Activated naive CD8-positive, alpha-beta T cell treated with anti-CD3 and anti-CD28 coated beads, Interleukin-2, amount 10 ng/mL, durations not matched to agents 7 days and 5 days (primary cell): Measurements from ENCODE around the gene TTLL8. TPM values are rescaled to one million over a fixed set of nuclear protein-coding genes. Genes with fewer than 3 reads are reported as not detected.
"Not testable (repeated sequence)": the region's sequence is repeated elsewhere in the genome, so short reads cannot be mapped to it uniquely, and the experiment has no call there.

Experiments used
- ATAC-seq: fragments of 150-1000 bp; cut with Tn5 transposase; one replicate; pipeline ENCODE4 v1.10.0; 2021; ENCODE audit warnings: low read depth, moderate library complexity
- POLR2A ChIA-PET: fragments of 350-600 bp; sonication (Branson Sonifier 250); formaldehyde crosslinking; loops from one replicate; lab custom pipeline; 2021; ENCODE audit warnings: antibody characterized with exemption; lab: Charles Lee
- DNase-seq: peaks from one replicate; pipeline ENCODE4 v3.0.0; 2021
- H3K27ac Mint-ChIP-seq: one replicate; pipeline ENCODE4 v1.8.0; 2022; ENCODE audit warnings: mild to moderate bottlenecking, mixed read lengths
- H3K27me3 Mint-ChIP-seq: one replicate; pipeline ENCODE4 v1.8.0; 2022; ENCODE audit warnings: mild to moderate bottlenecking, moderate library complexity, mixed read lengths
- H3K36me3 Mint-ChIP-seq: one replicate; pipeline ENCODE4 v1.8.0; 2021; ENCODE audit warnings: mild to moderate bottlenecking, mixed read lengths
- H3K4me1 Mint-ChIP-seq: one replicate; pipeline ENCODE4 v1.8.0; 2021; ENCODE audit warnings: mixed read lengths
- H3K4me3 Mint-ChIP-seq: one replicate; pipeline ENCODE4 v1.8.0; 2022; ENCODE audit warnings: mild to moderate bottlenecking, moderate library complexity, mixed read lengths
- H3K9me3 Mint-ChIP-seq: one replicate; pipeline ENCODE4 v1.8.0; 2021; ENCODE audit warnings: mixed read lengths
- total RNA-seq, 2 experiments: library from RNA; stranded (reverse); gene quantifications; one replicate each; pipeline ENCODE4 v1.2.3, GENCODE V29; 2021

TTLL8 gene
- total RNA-seq, 2 experiments from 2014 or later: not detected

DNA sequence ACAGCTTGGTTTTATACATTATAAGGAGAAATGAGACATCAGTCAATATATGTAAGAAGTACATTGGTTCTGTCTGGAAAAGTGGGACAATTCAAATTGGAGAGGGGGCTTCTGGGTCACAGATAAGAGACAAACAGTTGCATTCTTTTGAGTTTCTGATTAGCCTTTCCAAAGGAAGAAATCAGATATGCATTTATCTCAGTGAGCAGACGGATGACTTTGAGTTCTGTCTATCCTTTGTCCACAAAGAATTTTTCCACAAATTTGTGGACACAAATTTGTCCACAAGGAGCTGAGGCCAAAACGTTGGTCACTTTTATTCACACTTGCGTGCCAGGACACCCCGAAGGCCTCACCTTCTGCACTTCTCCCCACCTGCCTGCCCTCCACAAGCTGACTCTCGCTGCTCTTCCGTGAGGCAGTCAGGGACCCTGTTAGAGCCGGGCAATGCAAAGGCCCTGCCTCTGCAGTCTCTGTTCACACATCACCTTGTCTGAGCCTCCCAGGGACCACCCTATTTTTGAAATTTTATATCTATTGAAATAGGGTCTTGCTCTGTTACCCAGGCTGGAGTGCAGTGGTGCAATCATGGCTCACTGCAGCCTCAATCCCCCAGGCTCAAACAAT, 66.1 kb downstream of the TTLL8 start:
- POLR2A ChIA-PET: no interaction called here
- no peak for DNase-seq
- Mint-ChIP-seq H3K27ac (no peak overlapping the region), H3K4me3 (no peak overlapping the region), H3K9me3 (peaks cover 8% of the 10 kb centered on the region), H3K27me3 (peaks cover 5% of the 10 kb centered on the region), H3K36me3 (peaks cover 3% of the 10 kb centered on the region), H3K4me1 (peaks cover 3% of the 10 kb centered on the region)
- ATAC-seq: no peak

DNA sequence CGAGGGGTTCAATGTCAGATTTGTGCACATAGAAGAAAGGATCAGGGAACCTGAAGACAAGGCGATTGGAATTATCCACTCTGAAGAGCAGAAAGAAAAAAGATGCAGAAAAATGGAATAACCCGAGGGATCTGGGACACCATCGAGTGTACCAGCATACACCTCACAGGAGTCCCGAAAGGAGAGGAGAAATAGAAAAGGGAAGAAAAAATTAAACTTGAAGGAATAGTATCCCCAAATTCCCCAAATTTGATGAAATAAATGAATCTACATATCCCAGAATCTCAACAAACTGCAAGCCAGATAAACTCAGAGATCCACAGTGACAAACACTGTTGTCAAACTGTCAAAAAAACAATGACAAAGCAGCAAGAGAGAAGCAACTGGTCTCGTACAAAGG, 66.9 kb downstream of the TTLL8 start:
- H3K4me1 Mint-ChIP-seq: peaks cover 3% of the 10 kb centered on the region
- peaks cover 11% of the 10 kb centered on the region for H3K9me3 Mint-ChIP-seq
- no peak overlapping the region for H3K27ac Mint-ChIP-seq
- no peak overlapping the region for H3K4me3 Mint-ChIP-seq
- DNase-seq (no peak), ATAC-seq (no peak)
- peaks cover 5% of the 10 kb centered on the region for H3K27me3 Mint-ChIP-seq
- peaks cover 3% of the 10 kb centered on the region for H3K36me3 Mint-ChIP-seq
- POLR2A ChIA-PET: no interaction called here

DNA sequence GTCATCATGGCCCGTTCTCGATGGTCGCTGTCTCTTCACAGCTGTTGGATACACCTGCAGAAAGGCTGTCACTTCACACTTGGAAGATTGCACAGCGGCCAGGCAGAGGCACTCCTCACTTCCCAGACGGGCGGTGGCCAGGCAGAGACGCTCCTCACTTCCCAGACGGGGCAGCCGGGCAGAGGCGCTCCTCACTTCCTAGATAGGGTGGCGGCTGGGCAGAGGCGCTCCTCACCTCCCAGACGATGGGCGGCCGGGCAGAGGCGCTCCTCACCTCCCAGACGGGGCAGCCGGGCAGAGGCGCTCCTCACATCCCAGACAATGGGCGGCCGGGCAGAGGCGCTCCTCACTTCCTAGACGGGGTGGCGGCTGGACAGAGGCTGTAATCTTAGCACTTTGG, 68.3 kb downstream of the TTLL8 start:
- POLR2A ChIA-PET, H3K36me3 Mint-ChIP-seq, H3K4me3 Mint-ChIP-seq, ATAC-seq, H3K4me1 Mint-ChIP-seq, DNase-seq, H3K27ac Mint-ChIP-seq: not testable (repeated sequence)
- Mint-ChIP-seq H3K27me3 (peaks cover 18% of the 10 kb centered on the region), H3K9me3 (peaks cover 14% of the 10 kb centered on the region)

DNA sequence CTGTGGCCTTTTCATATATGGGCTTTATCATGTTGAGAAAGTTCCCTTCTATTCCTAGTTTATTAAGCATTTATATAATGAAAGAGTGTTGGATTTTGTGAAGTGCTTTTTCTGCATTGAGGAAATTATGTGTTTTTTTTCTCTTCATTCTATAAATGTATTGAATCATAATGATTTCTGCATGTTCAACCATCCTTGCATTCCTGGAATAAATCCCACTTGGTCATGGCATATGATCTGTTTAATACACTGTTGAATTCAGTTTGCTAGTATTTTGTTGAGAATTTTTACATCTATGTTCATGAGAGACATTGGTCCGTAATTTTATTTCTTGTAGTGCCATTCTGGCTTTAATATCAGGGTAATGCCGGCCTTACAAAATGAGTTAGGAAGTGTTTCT, 71.8 kb downstream of the TTLL8 start:
- POLR2A ChIA-PET: no interaction called here
- H3K9me3 Mint-ChIP-seq: peaks cover 15% of the 10 kb centered on the region
- H3K27ac Mint-ChIP-seq: no peak overlapping the region
- no peak overlapping the region for H3K4me3 Mint-ChIP-seq
- no peak for ATAC-seq
- DNase-seq: no peak
- H3K27me3 Mint-ChIP-seq: peaks cover 25% of the 10 kb centered on the region
- H3K36me3 Mint-ChIP-seq: peaks cover 4% of the 10 kb centered on the region
- peaks cover 2% of the 10 kb centered on the region for H3K4me1 Mint-ChIP-seq

DNA sequence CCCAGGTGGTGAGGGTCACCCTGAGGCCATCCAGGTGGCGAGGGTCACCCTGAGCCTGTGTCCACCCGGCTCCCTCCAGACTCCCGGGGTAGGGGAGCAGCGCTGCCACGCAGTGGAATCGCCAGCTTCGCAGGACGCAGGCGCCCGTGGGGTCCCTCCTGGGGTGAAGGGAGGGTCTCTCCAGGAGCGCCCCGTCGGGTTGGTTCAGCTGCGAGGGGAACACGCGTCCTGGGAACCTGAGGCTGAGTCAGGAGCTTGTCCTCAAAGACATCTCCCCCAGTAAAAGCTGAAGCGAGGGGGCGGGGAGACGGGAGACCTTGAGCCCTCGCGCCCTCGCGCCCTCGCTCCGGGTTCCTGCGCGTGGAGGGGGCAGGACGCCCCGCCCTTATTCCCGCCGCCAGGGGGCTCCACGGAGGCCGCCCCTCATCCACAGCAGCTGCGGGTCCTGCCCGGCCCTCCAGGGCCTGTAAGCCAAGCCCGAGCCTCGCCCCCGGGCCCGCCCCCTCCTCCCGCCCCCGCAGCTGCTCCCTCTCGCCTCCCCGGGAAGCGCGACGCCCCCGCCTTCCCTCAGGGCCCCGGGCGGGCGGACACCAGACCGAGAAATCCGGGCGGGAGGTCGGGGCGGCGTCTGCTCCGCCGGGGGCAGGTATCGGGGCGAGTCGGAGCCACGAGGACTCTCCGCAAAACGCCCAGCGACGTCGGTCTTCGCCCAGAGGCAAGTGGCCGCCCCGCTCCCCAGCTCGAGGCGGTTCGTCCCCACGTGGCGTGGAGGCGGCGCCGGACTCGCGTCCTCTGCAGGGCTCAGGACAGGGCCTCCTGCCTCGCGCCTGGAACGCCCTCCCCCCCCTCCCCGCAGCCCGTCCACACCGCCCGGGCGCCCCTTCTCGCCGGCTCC, 74.7 kb downstream of the TTLL8 start:
- Mint-ChIP-seq H3K27me3 (peaks cover 22% of the 10 kb centered on the region), H3K4me1 (peaks cover 4% of the 10 kb centered on the region), H3K27ac (no peak overlapping the region), H3K4me3 (no peak overlapping the region), H3K36me3 (peaks cover 6% of the 10 kb centered on the region), H3K9me3 (peaks cover 13% of the 10 kb centered on the region)
- POLR2A ChIA-PET: interaction anchor here (1.2 to 1.3 kb wide), 2 partner anchors 13 to 47 kb away, joined by 4 to 7 read pairs; no protein-coding TSS in a partner anchor
- DNase-seq (no peak), ATAC-seq (peak; percentile 26)

DNA sequence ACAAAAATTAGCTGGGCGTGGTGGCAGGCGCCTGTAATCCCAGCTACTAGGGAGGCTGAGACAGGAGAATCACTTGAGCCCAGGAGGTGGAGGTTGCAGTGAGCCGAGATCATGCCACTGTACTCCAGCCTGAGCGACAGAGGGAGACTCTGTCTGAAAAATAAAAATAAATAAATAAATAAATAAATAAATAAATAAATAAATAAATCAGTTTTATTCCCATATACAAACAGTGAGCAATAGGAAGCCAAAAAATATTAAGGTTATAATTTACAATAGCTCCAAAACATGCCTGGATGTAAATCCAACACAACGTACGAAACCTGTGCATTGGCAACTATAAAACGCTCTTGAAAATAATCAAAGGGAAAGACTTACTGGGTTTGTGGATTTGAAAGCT, 76.3 kb downstream of the TTLL8 start:
- H3K4me3 Mint-ChIP-seq, POLR2A ChIA-PET, H3K4me1 Mint-ChIP-seq, H3K27ac Mint-ChIP-seq, H3K36me3 Mint-ChIP-seq, ATAC-seq, DNase-seq: not testable (repeated sequence)
- H3K27me3 Mint-ChIP-seq: peaks cover 22% of the 10 kb centered on the region
- peaks cover 12% of the 10 kb centered on the region for H3K9me3 Mint-ChIP-seq

DNA sequence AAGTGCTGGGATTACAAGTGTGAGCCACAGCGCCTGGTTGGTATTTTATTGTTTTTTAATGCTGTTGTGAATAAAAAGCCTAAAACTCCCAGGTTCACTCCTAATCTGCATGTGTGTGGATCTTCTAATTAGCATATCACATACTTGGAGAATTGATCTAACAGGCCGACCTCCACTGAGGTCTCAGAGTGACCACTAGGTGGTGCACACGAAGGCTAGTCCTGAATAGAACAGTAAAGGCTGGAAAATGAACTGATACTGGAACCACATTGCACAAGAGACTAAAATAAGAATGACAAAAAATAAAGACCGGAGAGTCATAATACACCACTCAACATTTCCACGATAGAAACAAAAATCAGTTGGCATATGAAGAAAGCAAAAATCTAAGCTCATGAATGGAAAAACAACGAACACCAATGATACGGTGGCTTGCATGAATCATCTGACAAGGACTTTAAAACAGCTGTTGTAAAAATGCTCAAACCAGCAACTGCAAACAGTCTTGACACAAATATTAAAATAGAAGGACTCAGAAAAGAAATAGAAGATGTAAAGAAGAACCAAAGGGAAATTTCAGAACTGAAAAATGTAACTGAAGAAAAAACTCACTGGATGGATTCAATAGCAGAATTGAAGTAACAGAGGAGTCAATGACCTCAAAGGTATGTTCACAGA, 78.4 kb downstream of the TTLL8 start:
- ATAC-seq: no peak
- Mint-ChIP-seq H3K27ac (no peak overlapping the region), H3K27me3 (peaks cover 9% of the 10 kb centered on the region), H3K4me3 (no peak overlapping the region), H3K36me3 (peaks cover 5% of the 10 kb centered on the region), H3K9me3 (peaks cover 7% of the 10 kb centered on the region), H3K4me1 (peaks cover 16% of the 10 kb centered on the region)
- no peak for DNase-seq
- POLR2A ChIA-PET: no interaction called here

DNA sequence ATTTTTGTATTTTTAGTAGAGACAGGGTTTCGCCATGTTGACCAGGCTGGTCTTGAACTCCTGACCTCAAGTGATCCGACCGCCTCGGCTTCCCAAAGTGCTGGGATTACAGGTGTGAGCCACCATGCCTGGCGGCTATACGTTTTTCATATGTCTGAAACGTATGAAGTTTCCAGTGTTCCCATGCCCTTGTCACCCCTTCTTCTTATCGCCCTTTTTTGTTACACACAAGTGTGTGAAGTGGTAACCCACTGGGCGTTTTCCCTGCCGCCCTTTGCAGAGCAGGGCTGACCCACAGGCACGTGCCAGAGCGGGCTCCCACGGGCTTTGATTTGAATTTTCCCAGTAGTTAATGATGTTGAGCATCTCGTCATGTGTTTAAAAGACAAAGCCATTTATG, 80.5 kb downstream of the TTLL8 start:
- Mint-ChIP-seq H3K9me3 (peaks cover 6% of the 10 kb centered on the region), H3K4me3 (no peak overlapping the region), H3K36me3 (peaks cover 3% of the 10 kb centered on the region), H3K27me3 (peaks cover 1% of the 10 kb centered on the region), H3K4me1 (peaks cover 14% of the 10 kb centered on the region), H3K27ac (no peak overlapping the region)
- no peak for DNase-seq
- POLR2A ChIA-PET: no interaction called here
- no peak for ATAC-seq

DNA sequence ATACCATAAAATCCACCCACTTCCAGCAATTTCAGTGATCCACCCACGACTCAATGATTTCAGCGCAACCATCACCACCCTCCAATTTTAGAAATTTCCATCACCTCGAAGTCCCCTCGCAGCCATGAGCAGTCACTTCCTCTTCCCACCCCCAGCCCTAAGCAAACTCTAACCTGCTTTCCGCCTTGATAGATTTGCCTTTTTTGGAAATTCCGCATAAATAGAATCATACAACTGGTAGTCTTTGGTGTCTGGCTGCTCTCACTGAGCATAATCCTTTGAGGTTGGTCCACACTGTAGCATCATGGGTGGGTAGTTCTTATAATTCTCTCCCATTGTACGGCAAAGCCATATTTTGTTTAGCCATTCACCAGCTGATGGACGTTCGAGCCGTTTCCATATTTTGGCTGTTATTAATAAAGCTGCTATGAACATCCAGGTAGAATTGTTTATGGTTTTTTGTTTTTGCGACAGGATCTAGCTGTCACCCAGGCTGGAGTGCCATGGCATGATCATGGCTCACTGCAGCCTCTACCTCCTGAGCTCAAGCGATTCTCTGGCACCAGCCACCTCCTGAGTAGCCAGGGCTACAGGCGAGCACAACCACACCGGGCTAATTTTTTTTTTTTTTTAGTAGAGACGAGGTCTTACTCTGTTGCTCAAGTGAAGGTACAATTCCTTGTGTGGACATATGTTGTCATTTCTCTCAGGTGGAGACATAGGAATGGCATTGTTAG, 81.5 kb downstream of the TTLL8 start:
- Mint-ChIP-seq H3K27me3 (peaks cover 1% of the 10 kb centered on the region), H3K27ac (peak overlapping the region; percentile 31), H3K36me3 (peaks cover 3% of the 10 kb centered on the region), H3K4me3 (no peak overlapping the region), H3K4me1 (peaks cover 14% of the 10 kb centered on the region), H3K9me3 (peaks cover 6% of the 10 kb centered on the region)
- DNase-seq: no peak
- peak; percentile 29 for ATAC-seq
- POLR2A ChIA-PET: interaction anchor here (0.6 to 1.2 kb wide), 2 partner anchors 17 to 42 kb away, joined by 3 read pairs; partner anchors contain the start of gene PIM3

DNA sequence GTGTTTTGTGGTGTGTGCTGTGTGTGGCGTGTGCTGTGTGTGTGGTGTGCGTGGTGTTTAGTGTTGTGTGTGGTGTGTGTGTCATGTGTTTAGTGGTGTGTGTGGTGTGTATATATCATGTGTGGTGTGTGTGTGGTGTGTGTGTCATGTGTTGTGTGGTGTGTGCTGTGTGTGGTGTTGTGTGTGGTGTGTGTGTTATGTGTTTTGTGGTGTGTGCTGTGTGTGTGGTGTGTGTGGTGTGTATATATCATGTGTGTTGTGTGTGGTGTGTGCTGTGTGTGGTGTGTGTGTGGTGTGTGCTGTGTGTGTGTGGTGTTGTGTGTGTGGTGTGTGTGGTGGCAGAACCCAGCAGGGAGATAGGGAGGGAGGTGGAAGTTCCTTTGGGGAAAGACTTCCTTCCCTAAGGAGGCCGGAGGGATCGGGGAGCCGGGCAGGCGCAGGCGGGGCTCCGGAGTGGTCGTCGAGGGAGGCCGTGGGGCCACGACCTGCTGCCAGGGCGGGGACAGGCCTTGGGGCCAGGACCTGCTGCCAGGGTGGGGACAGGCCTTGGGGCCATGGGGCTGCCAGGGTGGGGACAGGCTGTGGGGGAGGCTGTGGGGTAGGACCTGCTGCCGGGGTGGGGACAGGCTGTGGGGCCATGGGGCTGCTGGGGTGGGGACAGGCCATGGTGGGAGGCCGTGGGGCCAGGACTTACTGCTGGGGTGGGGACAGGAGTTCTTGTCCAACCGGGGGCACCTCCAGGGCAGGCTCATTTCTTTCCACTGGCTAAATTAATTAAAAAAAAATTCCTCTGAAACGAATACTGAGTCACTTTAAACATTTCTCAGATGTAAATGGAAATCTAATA, 82.3 kb downstream of the TTLL8 start:
- H3K27me3 Mint-ChIP-seq: no peaks in the 10 kb centered on the region
- H3K27ac Mint-ChIP-seq: peak overlapping the region; percentile 77
- POLR2A ChIA-PET: interaction anchor here (1.2 kb wide), 1 partner anchor 41 kb away, joined by 3 read pairs; no protein-coding TSS in a partner anchor
- peaks cover 6% of the 10 kb centered on the region for H3K9me3 Mint-ChIP-seq
- ATAC-seq (peak; percentile 30), DNase-seq (peak; percentile 57)
- peak overlapping the region; percentile 20 for H3K4me3 Mint-ChIP-seq
- peaks cover 14% of the 10 kb centered on the region for H3K4me1 Mint-ChIP-seq
- H3K36me3 Mint-ChIP-seq: peaks cover 2% of the 10 kb centered on the region

DNA sequence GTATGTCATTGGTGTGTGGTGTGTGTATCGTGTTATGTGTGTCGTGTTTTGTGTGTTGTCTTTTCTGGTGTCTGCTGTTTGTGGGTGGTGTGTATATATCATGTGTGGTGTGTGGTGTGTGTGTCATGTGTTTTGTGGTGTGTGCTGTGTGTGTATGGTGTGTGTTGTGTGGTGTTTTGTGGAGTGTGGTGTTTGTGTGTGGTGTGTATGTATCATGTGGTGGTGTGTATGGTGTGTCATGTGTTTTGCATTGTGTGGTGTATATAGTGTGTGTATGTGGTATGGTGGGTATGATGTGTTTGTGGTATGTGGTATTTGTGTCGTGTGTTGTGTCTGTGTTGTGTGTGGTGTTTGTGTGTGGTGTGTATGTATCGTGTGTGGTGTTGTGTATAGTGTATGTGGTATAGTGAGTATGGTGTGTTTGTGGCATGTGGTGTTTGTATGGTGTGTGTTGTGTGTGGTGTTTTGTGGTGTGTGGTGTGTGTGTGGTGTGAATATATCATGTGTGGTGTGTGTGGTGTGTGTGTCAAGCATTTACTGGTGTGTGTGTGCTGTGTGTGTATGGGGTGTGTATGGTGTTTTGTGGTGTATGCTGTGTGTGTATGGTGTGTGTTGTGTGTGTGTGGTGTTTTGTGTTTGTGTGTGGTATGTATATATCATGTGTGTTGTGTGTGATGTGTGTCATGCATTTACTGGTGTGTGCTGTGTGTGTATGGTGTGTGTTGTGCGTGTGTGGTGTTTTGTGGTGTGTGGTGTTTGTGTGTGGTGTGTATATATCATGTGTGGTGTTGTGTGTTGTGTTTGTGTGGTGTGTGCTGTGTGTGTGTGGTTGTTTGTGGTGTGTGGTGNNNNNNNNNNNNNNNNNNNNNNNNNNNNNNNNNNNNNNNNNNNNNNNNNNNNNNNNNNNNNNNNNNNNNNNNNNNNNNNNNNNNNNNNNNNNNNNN, 84.8 kb downstream of the TTLL8 start:
- no peaks in the 10 kb centered on the region for H3K27me3 Mint-ChIP-seq
- H3K9me3 Mint-ChIP-seq: no peaks in the 10 kb centered on the region
- H3K36me3 Mint-ChIP-seq: no peaks in the 10 kb centered on the region
- no peak for DNase-seq
- H3K4me1 Mint-ChIP-seq: peaks cover 17% of the 10 kb centered on the region
- POLR2A ChIA-PET: no interaction called here
- no peak overlapping the region for H3K27ac Mint-ChIP-seq
- ATAC-seq: no peak
- H3K4me3 Mint-ChIP-seq: no peak overlapping the region
